ENCODE data around the gene PREP.

Gene PREP

GRCh38 chr6:105442369-105442768 lies 39.5 kb upstream of the PREP start:
- DNase-seq (ENCODE audit: extremely low read depth, insufficient read length) = no peak
- H3K27me3 ChIP-seq (replicated peaks; ENCODE audit: control insufficient read depth, insufficient read depth, low read length) = no peaks in the 10 kb centered on the region
- no peak for TF ChIP-seq CTCF (IDR thresholded peaks at IDR 0.05; ENCODE audit: insufficient read depth, low read length, poor library complexity, severe bottlenecking)

GRCh38 chr6:105437236-105437635 lies 34.4 kb upstream of the PREP start:
- DNase-seq (ENCODE audit: extremely low read depth, insufficient read length) = peak; percentile 29
- no peak overlapping the region for H3K4me3 ChIP-seq (replicated peaks; ENCODE audit: low read depth, low read length)
- H3K27me3 ChIP-seq (replicated peaks; ENCODE audit: control insufficient read depth, insufficient read depth, low read length) = no peaks in the 10 kb centered on the region
- TF ChIP-seq CTCF (IDR thresholded peaks at IDR 0.05; ENCODE audit: insufficient read depth, low read length, poor library complexity, severe bottlenecking) = no peak
- no peaks in the 10 kb centered on the region for H3K36me3 ChIP-seq (ENCODE audit: control insufficient read depth, insufficient read depth, low read length)

More at GRCh38 chr6:105442369-105442768, 39.5 kb upstream of the PREP start:
- H3K36me3 ChIP-seq (ENCODE audit: control insufficient read depth, insufficient read depth, low read length) = no peaks in the 10 kb centered on the region
- H3K4me3 ChIP-seq (replicated peaks; ENCODE audit: low read depth, low read length) = no peak overlapping the region

- DNase-seq (ENCODE audit: extremely low read depth, insufficient read length) = no peak
- no peak for TF ChIP-seq CTCF (IDR thresholded peaks at IDR 0.05; ENCODE audit: insufficient read depth, low read length, poor library complexity, severe bottlenecking)
- Histone ChIP-seq H3K36me3 (ENCODE audit: control insufficient read depth, insufficient read depth, low read length) (no peaks in the 10 kb centered on the region), H3K4me3 (replicated peaks; ENCODE audit: low read depth, low read length) (no peak overlapping the region), H3K27me3 (replicated peaks; ENCODE audit: control insufficient read depth, insufficient read depth, low read length) (no peaks in the 10 kb centered on the region)
These were observed 30.8 kb upstream of the PREP start for GRCh38 chr6:105433723-105434122.

DNA sequence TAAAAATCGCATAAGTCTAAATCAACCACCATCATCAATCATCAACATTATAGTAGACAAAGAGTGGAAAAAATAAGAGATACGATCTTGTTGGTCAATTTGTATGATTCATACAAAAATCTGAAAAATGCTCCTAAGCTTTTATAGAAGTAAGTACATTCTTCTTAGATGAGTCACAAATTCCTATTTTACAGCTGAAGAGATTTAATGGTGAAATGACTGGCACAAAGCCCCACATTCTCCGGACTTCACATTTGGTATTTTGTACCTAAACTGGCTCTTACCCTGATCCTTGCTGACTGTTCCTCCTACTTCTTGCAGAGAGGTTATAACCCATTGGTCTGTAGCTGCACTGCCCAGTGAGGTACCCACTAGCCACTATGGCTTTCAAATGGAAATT lies 29.9 kb upstream of the PREP start:
- DNase-seq (ENCODE audit: extremely low read depth, insufficient read length) = no peak
- H3K27me3 ChIP-seq (replicated peaks; ENCODE audit: control insufficient read depth, insufficient read depth, low read length) = no peaks in the 10 kb centered on the region

DNA sequence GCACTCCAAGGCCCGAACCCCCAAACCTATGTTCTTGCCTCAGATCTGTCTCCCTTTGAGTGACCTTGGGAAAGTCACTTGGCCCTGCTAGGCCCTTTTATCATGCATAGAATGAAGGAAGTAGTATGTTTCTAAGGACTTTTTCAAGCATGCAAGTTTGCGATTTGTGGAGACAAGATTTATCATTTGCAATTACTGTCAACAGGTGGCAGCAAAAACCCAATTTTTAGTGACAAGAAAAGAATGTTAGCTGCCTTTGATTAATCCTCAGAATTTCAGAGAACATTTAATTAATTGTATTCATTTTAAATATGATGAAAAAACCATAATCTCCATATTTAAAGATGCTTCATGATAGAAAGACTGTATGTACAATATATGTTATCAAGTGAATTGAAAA lies 28.3 kb upstream of the PREP start:
- TF ChIP-seq CTCF (IDR thresholded peaks at IDR 0.05; ENCODE audit: insufficient read depth, low read length, poor library complexity, severe bottlenecking) = peak; percentile 39
- no peak for DNase-seq (ENCODE audit: extremely low read depth, insufficient read length)
- Histone ChIP-seq H3K4me3 (replicated peaks; ENCODE audit: low read depth, low read length) (no peak overlapping the region), H3K27me3 (replicated peaks; ENCODE audit: control insufficient read depth, insufficient read depth, low read length) (no peaks in the 10 kb centered on the region), H3K36me3 (ENCODE audit: control insufficient read depth, insufficient read depth, low read length) (no peaks in the 10 kb centered on the region)

More for the DNA sequence above, 29.9 kb upstream of the PREP start:
- TF ChIP-seq CTCF (IDR thresholded peaks at IDR 0.05; ENCODE audit: insufficient read depth, low read length, poor library complexity, severe bottlenecking) = no peak
- Histone ChIP-seq H3K36me3 (ENCODE audit: control insufficient read depth, insufficient read depth, low read length) (no peaks in the 10 kb centered on the region), H3K4me3 (replicated peaks; ENCODE audit: low read depth, low read length) (no peak overlapping the region)

DNA sequence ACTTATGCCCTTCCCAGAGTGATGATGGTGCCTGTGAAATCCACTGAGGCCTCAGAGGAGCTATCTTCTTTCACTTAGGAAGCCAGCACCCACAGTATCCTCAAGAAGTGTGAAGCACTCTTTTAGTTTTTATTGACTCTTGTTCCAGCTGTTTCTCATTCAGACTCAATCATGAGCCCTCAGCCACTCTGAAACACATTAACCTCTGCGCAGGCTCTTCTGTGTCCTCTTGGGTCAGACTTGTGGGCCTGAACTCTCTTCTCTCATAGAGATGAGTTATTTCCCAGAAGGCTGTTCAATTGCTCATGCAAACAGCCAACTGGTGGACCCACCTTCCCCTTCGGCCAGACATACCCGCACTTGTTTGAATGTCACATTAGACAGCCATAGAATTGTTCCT lies 27.8 kb upstream of the PREP start:
- Histone ChIP-seq H3K27me3 (replicated peaks; ENCODE audit: control insufficient read depth, insufficient read depth, low read length) (no peaks in the 10 kb centered on the region), H3K36me3 (ENCODE audit: control insufficient read depth, insufficient read depth, low read length) (no peaks in the 10 kb centered on the region), H3K4me3 (replicated peaks; ENCODE audit: low read depth, low read length) (no peak overlapping the region)
- DNase-seq (ENCODE audit: extremely low read depth, insufficient read length) = no peak
- no peak for TF ChIP-seq CTCF (IDR thresholded peaks at IDR 0.05; ENCODE audit: insufficient read depth, low read length, poor library complexity, severe bottlenecking)
